NT2/D1 (cell line): Measurements from ENCODE around the gene APEX1.
A peak's percentile ranks its signal among the peaks of the same experiment; 100 is the strongest.

Experiments
- DNase-seq: peaks from one replicate; pipeline ENCODE4 v3.0.0-alpha.2; 2011; ENCODE audit warnings: low read depth, low spot score
- H3K27me3 ChIP-seq: 2 replicates; pipeline ENCODE4 v1.6.0; 2011; ENCODE audit warnings: mild to moderate bottlenecking; ENCODE audit not compliant: insufficient read length, insufficient read depth
- H3K36me3 ChIP-seq: 2 replicates; pipeline ENCODE4 v1.6.1; 2011; ENCODE audit warnings: mild to moderate bottlenecking, low read length, mixed read lengths; ENCODE audit not compliant: insufficient read depth, insufficient read length
- H3K4me1 ChIP-seq: 2 replicates; pipeline ENCODE4 v1.5.1; 2011; ENCODE audit not compliant: insufficient read depth, insufficient read length
- H3K4me3 ChIP-seq: 2 replicates; pipeline ENCODE4 v1.5.1; 2011; ENCODE audit warnings: low read depth; ENCODE audit not compliant: insufficient read length
- H3K9ac ChIP-seq: 2 replicates; pipeline ENCODE4 v1.6.0; 2011; ENCODE audit warnings: low read depth; ENCODE audit not compliant: insufficient read length
- H3K9me3 ChIP-seq: 2 replicates; pipeline ENCODE4 v1.5.1; 2011; ENCODE audit warnings: mild to moderate bottlenecking, low read length; ENCODE audit not compliant: insufficient read depth
- SUZ12 ChIP-seq: IDR thresholded peaks from 2 replicates; pipeline ENCODE4 v1.6.1; 2011; ENCODE audit not compliant: insufficient read length, insufficient read depth; ENCODE audit errors: extremely low read depth
- YY1 ChIP-seq: IDR thresholded peaks from 2 replicates; pipeline ENCODE4 v1.6.1; 2011; ENCODE audit not compliant: insufficient read length, insufficient read depth
- ZNF274 ChIP-seq: IDR thresholded peaks from 2 replicates; pipeline ENCODE4 v1.6.1; 2011; ENCODE audit warnings: mild to moderate bottlenecking, low read depth, low read length

Gene APEX1

GRCh38 chr14:20454516-20455354 is at the start of gene APEX1, which contains the start of gene OSGEP:
Gene APEX1, plus strand, starts transcription at chr14:20455226. Its CDS starts 420 bp downstream, at chr14:20455646.
Gene OSGEP, minus strand, starts transcription at chr14:20454812. Its CDS starts 129 bp downstream, at chr14:20454683.
- peaks cover 71% of the 10 kb centered on the region for H3K36me3 ChIP-seq
- H3K4me1 ChIP-seq = peaks cover 9% of the 10 kb centered on the region
- peak; percentile 96 for DNase-seq
- H3K9me3 ChIP-seq = no peaks in the 10 kb centered on the region
- TF ChIP-seq SUZ12 (no peak), ZNF274 (no peak), YY1 (no peak)
- H3K27me3 ChIP-seq = no peaks in the 10 kb centered on the region
- peak within 1 kb of the TSS; percentile 94 for H3K4me3 ChIP-seq
- peak within 1 kb of the TSS; percentile 96 for H3K9ac ChIP-seq

DNA sequence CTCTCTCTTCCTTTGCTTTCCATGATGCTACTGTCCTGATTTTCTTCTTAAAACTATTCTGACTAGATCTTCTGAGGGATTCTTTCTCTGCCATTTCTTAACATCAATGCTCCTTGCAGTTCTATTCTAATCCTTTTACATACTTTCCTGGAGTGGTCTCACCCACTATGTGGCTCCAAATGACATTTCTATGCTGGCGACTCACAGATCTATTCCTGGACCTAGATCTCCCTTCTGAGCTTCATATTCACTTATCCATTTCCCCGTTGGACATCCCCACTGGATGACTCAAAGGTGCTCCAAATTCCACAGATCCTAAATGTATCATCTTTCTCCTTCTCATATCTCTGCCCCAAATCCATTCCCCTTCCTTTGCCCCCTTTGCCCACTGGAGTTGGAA is 45.8 kb upstream of the APEX1 start:
- H3K4me3 ChIP-seq = no peak overlapping the region
- H3K9me3 ChIP-seq = no peaks in the 10 kb centered on the region
- no peak for DNase-seq
- H3K36me3 ChIP-seq = peaks cover 35% of the 10 kb centered on the region
- TF ChIP-seq YY1 (no peak), SUZ12 (no peak), ZNF274 (no peak)
- H3K9ac ChIP-seq = no peak overlapping the region
- peaks cover 2% of the 10 kb centered on the region for H3K27me3 ChIP-seq
- no peaks in the 10 kb centered on the region for H3K4me1 ChIP-seq

DNA sequence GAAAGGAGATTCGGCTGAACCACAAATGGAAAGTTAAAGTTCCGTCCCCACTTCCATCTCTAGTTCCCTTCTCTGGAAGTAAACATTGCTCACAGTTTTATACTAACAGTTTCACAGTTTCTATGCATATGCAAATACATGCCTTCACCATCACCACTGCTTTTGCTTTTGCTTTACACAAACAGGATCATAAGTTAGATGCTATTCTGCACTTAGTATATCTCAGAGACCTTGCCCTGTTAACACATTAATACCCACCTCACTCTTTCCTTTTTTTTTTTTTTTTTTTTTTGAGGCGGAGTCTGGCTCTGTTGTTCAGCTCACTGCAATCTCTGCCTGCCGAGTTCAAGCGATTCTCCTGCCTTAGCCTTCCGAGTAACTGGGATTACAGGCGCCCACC is 42.6 kb upstream of the APEX1 start:
- no peak for DNase-seq
- no peaks in the 10 kb centered on the region for H3K9me3 ChIP-seq
- H3K4me1 ChIP-seq = no peaks in the 10 kb centered on the region
- peak overlapping the region; percentile 81 for H3K9ac ChIP-seq
- H3K27me3 ChIP-seq = peaks cover 5% of the 10 kb centered on the region
- TF ChIP-seq ZNF274 (no peak), SUZ12 (no peak), YY1 (no peak)
- peak overlapping the region; percentile 83 for H3K4me3 ChIP-seq
- peaks cover 10% of the 10 kb centered on the region for H3K36me3 ChIP-seq

- Histone ChIP-seq H3K9me3 (no peaks in the 10 kb centered on the region), H3K4me3 (peak within 1 kb of the TSS; percentile 83), H3K27me3 (peaks cover 5% of the 10 kb centered on the region), H3K4me1 (no peaks in the 10 kb centered on the region), H3K9ac (peak within 1 kb of the TSS; percentile 81), H3K36me3 (peaks cover 3% of the 10 kb centered on the region)
- peak; percentile 46 for DNase-seq
- TF ChIP-seq SUZ12 (no peak), YY1 (no peak), ZNF274 (no peak)
Measured at GRCh38 chr14:20412876-20413743, 41.9 kb upstream of the APEX1 start, which contains the start of gene TEP1. Gene TEP1, minus strand, starts transcription at chr14:20413501. Its CDS starts 5,062 bp downstream, at chr14:20408439.

- peaks cover 5% of the 10 kb centered on the region for H3K27me3 ChIP-seq
- no peak for DNase-seq
- peak overlapping the region; percentile 81 for H3K9ac ChIP-seq
- H3K4me1 ChIP-seq = no peaks in the 10 kb centered on the region
- no peak for TF ChIP-seq YY1
- no peak for TF ChIP-seq SUZ12
- TF ChIP-seq ZNF274 = no peak
- H3K4me3 ChIP-seq = peak overlapping the region; percentile 83
- no peaks in the 10 kb centered on the region for H3K9me3 ChIP-seq
- no peaks in the 10 kb centered on the region for H3K36me3 ChIP-seq
Measured at GRCh38 chr14:20413744-20414082, 41.3 kb upstream of the APEX1 start.

GRCh38 chr14:20415782-20416206 is 39.2 kb upstream of the APEX1 start:
- peaks cover 5% of the 10 kb centered on the region for H3K27me3 ChIP-seq
- no peaks in the 10 kb centered on the region for H3K9me3 ChIP-seq
- H3K36me3 ChIP-seq = no peaks in the 10 kb centered on the region
- DNase-seq = no peak
- H3K9ac ChIP-seq = no peak overlapping the region
- no peak overlapping the region for H3K4me3 ChIP-seq
- H3K4me1 ChIP-seq = no peaks in the 10 kb centered on the region
- TF ChIP-seq YY1 (no peak), ZNF274 (no peak), SUZ12 (no peak)

GRCh38 chr14:20416223-20416622 is 38.8 kb upstream of the APEX1 start:
- H3K9ac ChIP-seq = no peak overlapping the region

More at GRCh38 chr14:20416223-20416622, 38.8 kb upstream of the APEX1 start:
- no peak for DNase-seq
- H3K36me3 ChIP-seq = no peaks in the 10 kb centered on the region
- no peak overlapping the region for H3K4me3 ChIP-seq
- H3K9me3 ChIP-seq = no peaks in the 10 kb centered on the region
- peaks cover 5% of the 10 kb centered on the region for H3K27me3 ChIP-seq
- TF ChIP-seq YY1 = no peak
- no peak for TF ChIP-seq ZNF274
- TF ChIP-seq SUZ12 = no peak
- no peaks in the 10 kb centered on the region for H3K4me1 ChIP-seq
